Neural progenitor cell (in vitro differentiated cells): ENCODE results near the gene CDH13.

Experiments used
- CTCF ChIP-seq: fragments of 200-600 bp; sonication (generic); IDR thresholded peaks from 2 replicates; pipeline ENCODE4 v1.5.1; 2017; ENCODE audit warnings: antibody characterized with exemption, mild to moderate bottlenecking
- EZH2 ChIP-seq: fragments of 200-600 bp; sonication (generic); IDR thresholded peaks from 2 replicates; pipeline ENCODE4 v1.6.1; 2017; ENCODE audit warnings: antibody characterized with exemption, mild to moderate bottlenecking, moderate library complexity

- TF ChIP-seq CTCF, result no peak
- no peak for TF ChIP-seq EZH2
Observed at GRCh38 chr16:82792693-82793092, 165.9 kb downstream of the CDH13 start.
